Activated naive CD8-positive, alpha-beta T cell treated with anti-CD3 and anti-CD28 coated beads for 36 hours (primary cell): ENCODE results near the gene TANK. TPM values are rescaled to one million over a fixed set of nuclear protein-coding genes. Genes with fewer than 3 reads are reported as not detected.
"Not testable (repeated sequence)": the region's sequence is repeated elsewhere in the genome, so short reads cannot be mapped to it uniquely, and the experiment has no call there.

Experiments
- DNase-seq: peaks from one replicate; pipeline ENCODE4 v3.0.0; 2021
- H3K27ac Mint-ChIP-seq: one replicate; pipeline ENCODE4 v1.8.0; 2022; ENCODE audit warnings: mild to moderate bottlenecking, moderate library complexity, mixed read lengths
- H3K27me3 Mint-ChIP-seq: one replicate; pipeline ENCODE4 v1.8.0; 2022; ENCODE audit warnings: mild to moderate bottlenecking, mixed read lengths
- H3K36me3 Mint-ChIP-seq: one replicate; pipeline ENCODE4 v1.8.0; 2021; ENCODE audit warnings: mild to moderate bottlenecking, mixed read lengths
- H3K4me1 Mint-ChIP-seq: one replicate; pipeline ENCODE4 v1.8.0; 2021; ENCODE audit warnings: mixed read lengths
- H3K4me3 Mint-ChIP-seq: one replicate; pipeline ENCODE4 v1.8.0; 2022; ENCODE audit warnings: mild to moderate bottlenecking, moderate library complexity, mixed read lengths
- H3K9me3 Mint-ChIP-seq: one replicate; pipeline ENCODE4 v1.8.0; 2022; ENCODE audit warnings: mixed read lengths
- total RNA-seq, 2 experiments: library from RNA; stranded (reverse); gene quantifications; one replicate each; pipeline ENCODE4 v1.2.3, GENCODE V29; 2021

The TANK gene
- total RNA-seq, 2 experiments from 2014 or later, result 53.1 to 55.0 TPM

DNA sequence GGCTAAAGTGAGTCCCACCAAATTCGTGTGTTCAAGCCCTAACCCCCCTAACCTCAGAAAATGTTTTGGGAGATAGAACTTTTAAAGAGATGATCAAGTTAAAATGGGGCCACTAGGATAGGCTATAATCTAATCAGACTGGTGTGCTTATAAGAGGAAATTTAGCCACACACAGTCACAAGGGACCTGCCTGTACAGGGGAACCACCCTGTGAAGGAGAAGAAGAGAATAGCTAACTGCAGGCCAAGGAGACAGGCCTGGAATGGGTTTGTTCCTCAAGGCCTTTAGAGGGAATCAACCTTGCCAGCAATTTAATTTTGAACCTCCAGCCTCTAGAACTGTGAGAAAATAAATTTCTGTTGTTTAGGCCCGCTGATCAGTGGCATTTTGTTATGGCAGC, 36.0 kb upstream of the TANK start:
- H3K4me3 Mint-ChIP-seq, result no peak overlapping the region
- no peaks in the 10 kb centered on the region for H3K27me3 Mint-ChIP-seq
- peaks cover 13% of the 10 kb centered on the region for H3K4me1 Mint-ChIP-seq
- H3K27ac Mint-ChIP-seq, result no peak overlapping the region
- no peak for DNase-seq
- H3K36me3 Mint-ChIP-seq, result no peaks in the 10 kb centered on the region
- H3K9me3 Mint-ChIP-seq, result no peaks in the 10 kb centered on the region

- H3K36me3 Mint-ChIP-seq, result no peaks in the 10 kb centered on the region
- H3K4me3 Mint-ChIP-seq, result no peak overlapping the region
- no peak for DNase-seq
- H3K4me1 Mint-ChIP-seq, result peaks cover 6% of the 10 kb centered on the region
- no peaks in the 10 kb centered on the region for H3K27me3 Mint-ChIP-seq
- peaks cover 2% of the 10 kb centered on the region for H3K9me3 Mint-ChIP-seq
- no peak overlapping the region for H3K27ac Mint-ChIP-seq
These were observed 31.3 kb upstream of the TANK start for GRCh38 chr2:161128885-161129284.

- Mint-ChIP-seq H3K4me1 (peaks cover 11% of the 10 kb centered on the region), H3K4me3 (no peak overlapping the region), H3K27ac (no peak overlapping the region), H3K27me3 (no peaks in the 10 kb centered on the region), H3K9me3 (peaks cover 2% of the 10 kb centered on the region), H3K36me3 (no peaks in the 10 kb centered on the region)
- no peak for DNase-seq
These were observed 29.9 kb upstream of the TANK start for GRCh38 chr2:161130354-161130753.

DNA sequence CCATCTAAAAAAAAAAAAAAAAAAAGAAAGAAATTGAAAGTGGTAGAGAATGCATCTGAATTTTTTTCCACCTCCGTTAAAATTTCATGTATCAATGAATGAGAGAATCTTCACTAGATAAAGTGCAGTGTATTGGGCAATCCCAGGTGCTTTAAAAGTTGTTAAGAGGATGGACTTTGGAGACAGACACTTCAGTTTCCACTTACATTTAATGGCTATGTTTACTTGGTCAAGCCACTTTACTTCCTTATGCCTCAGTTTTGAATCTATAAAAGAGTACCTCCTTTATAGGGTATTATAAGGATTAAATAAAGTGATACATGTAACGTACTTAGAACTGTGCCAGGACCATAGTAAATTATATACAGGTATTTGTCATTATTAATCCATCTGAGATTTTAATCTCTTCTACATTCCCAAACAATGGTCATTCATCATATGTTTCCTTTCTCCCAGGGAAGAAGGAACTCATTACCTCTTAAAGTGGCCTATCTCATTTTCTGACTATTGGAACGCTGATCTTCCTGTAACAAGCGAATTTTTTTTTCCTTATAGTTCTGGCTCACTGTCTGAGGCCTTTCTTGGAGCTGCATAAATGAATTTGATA, 29.1 kb upstream of the TANK start:
- no peaks in the 10 kb centered on the region for H3K36me3 Mint-ChIP-seq
- no peaks in the 10 kb centered on the region for H3K27me3 Mint-ChIP-seq
- no peak overlapping the region for H3K4me3 Mint-ChIP-seq
- DNase-seq, result no peak
- peaks cover 16% of the 10 kb centered on the region for H3K4me1 Mint-ChIP-seq
- no peak overlapping the region for H3K27ac Mint-ChIP-seq
- peaks cover 2% of the 10 kb centered on the region for H3K9me3 Mint-ChIP-seq

GRCh38 chr2:161131804-161132203, 28.4 kb upstream of the TANK start:
- H3K4me3 Mint-ChIP-seq, result no peak overlapping the region
- H3K36me3 Mint-ChIP-seq, result no peaks in the 10 kb centered on the region
- peaks cover 22% of the 10 kb centered on the region for H3K4me1 Mint-ChIP-seq
- DNase-seq, result no peak
- no peaks in the 10 kb centered on the region for H3K27me3 Mint-ChIP-seq
- H3K27ac Mint-ChIP-seq, result no peak overlapping the region
- peaks cover 2% of the 10 kb centered on the region for H3K9me3 Mint-ChIP-seq

- not testable (repeated sequence) for H3K27me3 Mint-ChIP-seq, H3K4me3 Mint-ChIP-seq, H3K36me3 Mint-ChIP-seq
These were observed 27.8 kb upstream of the TANK start for GRCh38 chr2:161132384-161132783.

GRCh38 chr2:161133366-161133765, 26.9 kb upstream of the TANK start:
- Mint-ChIP-seq H3K4me3 (no peak overlapping the region), H3K36me3 (peaks cover 2% of the 10 kb centered on the region), H3K27me3 (no peaks in the 10 kb centered on the region), H3K27ac (no peak overlapping the region), H3K4me1 (peaks cover 25% of the 10 kb centered on the region), H3K9me3 (peaks cover 2% of the 10 kb centered on the region)
- DNase-seq, result no peak

More at GRCh38 chr2:161132384-161132783, 27.8 kb upstream of the TANK start:
- H3K9me3 Mint-ChIP-seq, DNase-seq: not testable (repeated sequence)
- peaks cover 23% of the 10 kb centered on the region for H3K4me1 Mint-ChIP-seq
- H3K27ac Mint-ChIP-seq, result peak overlapping the region; percentile 30

- peaks cover 33% of the 10 kb centered on the region for H3K4me1 Mint-ChIP-seq
- H3K27me3 Mint-ChIP-seq, result no peaks in the 10 kb centered on the region
- H3K27ac Mint-ChIP-seq, result peak overlapping the region; percentile 23
- peaks cover 4% of the 10 kb centered on the region for H3K36me3 Mint-ChIP-seq
- no peak for DNase-seq
- H3K9me3 Mint-ChIP-seq, result peaks cover 2% of the 10 kb centered on the region
- no peak overlapping the region for H3K4me3 Mint-ChIP-seq
These were observed 25.4 kb upstream of the TANK start for GRCh38 chr2:161134547-161135518.

DNA sequence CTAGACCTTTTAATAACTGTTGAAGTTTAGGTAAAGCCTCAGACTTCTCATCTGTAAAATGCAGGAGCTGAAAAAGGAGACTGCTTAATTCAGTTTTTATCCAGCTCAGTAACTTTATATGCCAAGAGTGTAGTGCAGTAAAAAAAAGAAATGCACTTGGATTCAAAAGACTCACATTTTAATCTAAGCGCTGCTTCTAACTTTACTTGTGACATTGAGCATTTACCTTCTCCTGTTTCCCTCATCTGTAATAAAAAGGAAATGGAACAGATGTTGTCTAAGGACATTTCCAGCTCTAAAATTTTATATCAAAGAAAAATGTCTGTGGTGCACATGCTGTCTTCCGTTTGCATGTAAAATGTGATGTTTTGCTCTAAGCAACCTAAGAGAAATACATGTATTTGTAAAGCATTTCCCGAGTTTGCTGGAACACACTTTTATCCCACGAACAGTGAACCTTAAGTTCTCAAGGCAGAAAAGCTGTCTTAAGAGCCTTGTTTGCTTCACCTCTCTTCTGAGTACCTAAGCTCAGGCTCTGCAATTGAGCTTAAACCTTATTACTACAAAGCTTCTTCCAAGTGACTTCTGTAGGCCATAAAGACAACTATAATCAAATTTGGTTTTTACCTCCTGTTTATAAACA, 24.2 kb upstream of the TANK start:
- no peak for DNase-seq
- Mint-ChIP-seq H3K4me3 (peak overlapping the region; percentile 91), H3K9me3 (peaks cover 2% of the 10 kb centered on the region), H3K36me3 (peaks cover 8% of the 10 kb centered on the region), H3K27me3 (no peaks in the 10 kb centered on the region), H3K27ac (peak overlapping the region; percentile 99), H3K4me1 (peaks cover 39% of the 10 kb centered on the region)

DNA sequence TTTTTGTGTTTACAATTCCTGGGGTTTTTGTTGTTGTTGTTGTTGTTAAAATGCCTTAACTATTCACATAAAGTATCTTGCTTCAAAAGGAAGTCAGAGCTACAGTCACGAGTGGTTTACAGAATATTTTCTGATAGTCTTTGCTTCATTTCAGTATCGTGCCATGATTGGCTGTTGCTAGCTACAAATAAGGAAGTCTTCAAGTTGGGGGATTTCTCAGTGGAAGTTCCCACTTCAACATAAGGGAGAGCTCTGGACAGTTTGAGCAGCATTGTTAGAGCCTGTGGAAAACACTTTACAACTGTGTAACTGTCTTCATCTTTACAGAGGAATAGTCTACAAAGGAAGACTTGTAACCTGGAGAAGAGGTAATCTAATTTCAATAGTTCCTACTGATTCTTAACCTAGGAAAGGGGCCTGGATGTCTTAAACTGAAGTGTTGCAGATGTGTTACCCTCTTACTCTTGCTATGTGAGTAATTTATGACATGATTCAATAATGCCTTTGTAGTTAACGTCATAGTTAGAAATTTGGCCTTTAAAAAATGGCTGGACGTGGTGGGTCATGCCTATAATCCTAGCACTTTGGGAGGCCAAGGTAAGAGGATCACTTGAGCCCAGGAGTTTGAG, 23.4 kb upstream of the TANK start:
- peak; percentile 7 for DNase-seq
- Mint-ChIP-seq H3K27me3 (no peaks in the 10 kb centered on the region), H3K36me3 (peaks cover 15% of the 10 kb centered on the region), H3K9me3 (peaks cover 7% of the 10 kb centered on the region), H3K27ac (peak overlapping the region; percentile 99), H3K4me1 (peaks cover 44% of the 10 kb centered on the region), H3K4me3 (peak overlapping the region; percentile 91)

DNA sequence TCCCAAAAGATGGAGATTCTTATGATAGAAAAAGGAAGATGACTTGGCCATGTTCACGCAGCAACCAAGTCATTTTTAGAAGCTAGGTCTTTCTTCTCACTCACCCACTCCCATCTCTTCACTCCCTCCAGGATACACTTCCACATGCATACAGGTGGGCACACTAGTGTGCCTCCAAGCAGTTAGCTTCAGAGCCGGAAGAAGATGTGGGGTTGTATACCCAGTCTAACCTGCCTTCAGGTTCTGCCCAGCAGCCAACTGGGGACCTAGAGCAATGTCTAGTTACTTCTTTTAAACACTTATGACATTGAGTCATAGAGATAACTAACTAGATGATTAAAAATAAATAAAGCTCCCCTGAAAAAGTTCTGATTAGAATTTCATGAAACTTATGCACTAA, 21.8 kb upstream of the TANK start:
- Mint-ChIP-seq H3K27me3 (no peaks in the 10 kb centered on the region), H3K9me3 (peaks cover 16% of the 10 kb centered on the region), H3K27ac (peak overlapping the region; percentile 89), H3K4me3 (peak overlapping the region; percentile 88), H3K36me3 (peaks cover 24% of the 10 kb centered on the region), H3K4me1 (peaks cover 60% of the 10 kb centered on the region)
- DNase-seq, result no peak

DNA sequence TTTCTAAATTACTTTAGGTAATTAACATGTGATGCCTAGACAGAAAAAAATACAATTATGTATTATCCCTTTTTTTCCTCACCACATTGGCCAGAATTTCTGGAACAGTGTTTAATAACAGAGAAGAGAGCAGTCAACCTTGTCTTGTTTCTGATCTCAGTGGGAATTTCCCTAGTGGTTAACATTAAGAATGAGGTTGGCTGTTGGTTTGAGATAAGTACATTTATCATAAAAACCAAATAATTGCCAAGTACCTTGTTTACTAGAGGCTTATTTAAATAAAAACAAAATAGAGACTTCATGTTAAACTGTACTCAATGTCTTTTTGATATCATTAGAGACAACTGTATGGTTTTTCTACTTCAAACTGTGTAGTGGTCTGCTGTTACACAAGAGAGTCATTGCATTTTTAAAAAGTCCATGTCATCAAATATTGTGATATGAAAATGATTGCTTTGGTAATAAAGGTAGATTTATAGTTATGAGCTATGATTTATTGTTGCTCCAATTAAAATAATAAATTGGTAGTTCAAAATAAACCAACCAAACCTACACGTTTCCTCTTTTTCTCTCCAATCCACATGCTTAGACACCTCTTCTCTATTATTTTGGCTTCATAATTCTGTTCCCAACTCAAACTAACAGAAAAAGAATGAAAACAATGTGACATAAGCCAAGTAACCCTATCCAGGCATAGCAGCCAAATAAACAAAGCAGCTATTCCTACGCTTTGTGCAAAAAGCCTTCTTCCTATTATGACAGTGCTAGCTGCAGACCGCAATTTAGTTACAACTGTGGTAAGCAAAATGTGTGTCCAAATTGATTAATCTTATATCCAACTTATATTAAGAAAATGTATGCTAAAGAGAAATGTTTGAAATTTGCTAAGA, 20.9 kb upstream of the TANK start:
- DNase-seq, result no peak
- peaks cover 24% of the 10 kb centered on the region for H3K9me3 Mint-ChIP-seq
- no peaks in the 10 kb centered on the region for H3K27me3 Mint-ChIP-seq
- peaks cover 33% of the 10 kb centered on the region for H3K36me3 Mint-ChIP-seq
- H3K27ac Mint-ChIP-seq, result peak overlapping the region; percentile 89
- peaks cover 67% of the 10 kb centered on the region for H3K4me1 Mint-ChIP-seq
- peak overlapping the region; percentile 88 for H3K4me3 Mint-ChIP-seq

- DNase-seq, result peak; percentile 18
- peak overlapping the region; percentile 26 for H3K4me3 Mint-ChIP-seq
- H3K27me3 Mint-ChIP-seq, result no peaks in the 10 kb centered on the region
- peaks cover 50% of the 10 kb centered on the region for H3K36me3 Mint-ChIP-seq
- H3K4me1 Mint-ChIP-seq, result peaks cover 70% of the 10 kb centered on the region
- peak overlapping the region; percentile 38 for H3K27ac Mint-ChIP-seq
- peaks cover 37% of the 10 kb centered on the region for H3K9me3 Mint-ChIP-seq
These were observed 19.2 kb upstream of the TANK start for GRCh38 chr2:161141033-161141432.

GRCh38 chr2:161146209-161146775, 13.9 kb upstream of the TANK start:
- H3K4me1 Mint-ChIP-seq, result peaks cover 52% of the 10 kb centered on the region
- peaks cover 66% of the 10 kb centered on the region for H3K9me3 Mint-ChIP-seq

More at GRCh38 chr2:161146209-161146775, 13.9 kb upstream of the TANK start:
- no peak for DNase-seq
- Mint-ChIP-seq H3K27me3 (no peaks in the 10 kb centered on the region), H3K27ac (peak overlapping the region; percentile 6), H3K36me3 (peaks cover 89% of the 10 kb centered on the region), H3K4me3 (no peak overlapping the region)
